Type B pancreatic cell (in vitro differentiated cells): ENCODE results near the gene SERINC1. TPM values are rescaled to one million over a fixed set of nuclear protein-coding genes. Genes with fewer than 3 reads are reported as not detected.

Source experiments
- DNase-seq: peaks from one replicate; pipeline ENCODE4 v3.0.0; 2021; ENCODE audit warnings: mixed read lengths; ENCODE audit not compliant: unreplicated experiment; ENCODE audit errors: extremely low spot score
- H3K27ac Mint-ChIP-seq: 2 replicates; pipeline ENCODE4 v1.8.0; 2021; ENCODE audit warnings: mild to moderate bottlenecking, mixed read lengths
- H3K27me3 Mint-ChIP-seq: 2 replicates; pipeline ENCODE4 v1.8.0; 2021; ENCODE audit warnings: mixed read lengths
- H3K36me3 Mint-ChIP-seq: 2 replicates; pipeline ENCODE4 v1.8.0; 2021; ENCODE audit warnings: mixed read lengths
- H3K4me1 Mint-ChIP-seq: one replicate; pipeline ENCODE4 v1.8.0; 2021; ENCODE audit warnings: mixed read lengths; ENCODE audit not compliant: unreplicated experiment
- H3K4me3 Mint-ChIP-seq: 2 replicates; pipeline ENCODE4 v1.8.0; 2021; ENCODE audit warnings: mild to moderate bottlenecking, mixed read lengths
- H3K9me3 Mint-ChIP-seq: 2 replicates; pipeline ENCODE4 v1.8.0; 2021; ENCODE audit warnings: mixed read lengths
- total RNA-seq: library from RNA; stranded (reverse); gene quantifications from 2 replicates; pipeline ENCODE4 v1.2.1, GENCODE V29; 2021; ENCODE audit warnings: low replicate concordance
- TF ChIP-seq, protein P1 (sequence below): fragments of 200-600 bp; sonication (generic); conservative IDR thresholded peaks from 2 replicates; pipeline ENCODE4 v1.5.0; 2021; ENCODE audit warnings: antibody characterized with exemption, mild to moderate bottlenecking

SERINC1 gene
- total RNA-seq, 1 donor from 2014 or later: 101 TPM

DNA sequence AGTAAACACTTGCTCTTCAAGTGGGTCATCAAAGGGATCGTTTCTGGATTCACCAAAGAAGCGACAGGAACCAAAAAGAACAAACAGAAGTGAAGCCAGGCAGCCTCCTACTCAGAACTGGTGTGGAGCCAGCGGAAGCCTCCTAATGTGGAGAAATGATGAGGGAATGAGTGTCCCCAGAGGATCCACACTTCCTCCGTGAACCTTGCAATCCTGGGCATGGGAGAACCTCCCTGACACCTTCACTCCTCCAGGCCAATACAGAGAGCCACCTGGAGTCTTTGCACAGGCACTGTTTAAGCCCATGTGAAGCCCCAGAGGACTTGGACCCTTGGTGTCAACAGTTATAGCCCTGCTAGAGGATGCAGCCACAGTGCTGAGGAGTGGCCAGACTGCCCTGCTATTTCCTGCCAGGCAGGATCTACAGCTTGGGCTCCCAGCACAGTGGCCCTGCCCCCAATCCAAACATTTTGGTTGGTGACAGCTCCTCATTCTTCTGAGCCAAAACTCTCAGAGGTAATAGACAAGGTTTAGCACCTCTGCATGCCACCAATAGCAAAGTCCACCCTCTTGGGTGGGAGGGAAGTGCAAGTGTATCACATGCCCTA lies 23.2 kb upstream of the SERINC1 start:
- H3K4me3 Mint-ChIP-seq: no peak overlapping the region
- no peaks in the 10 kb centered on the region for H3K27me3 Mint-ChIP-seq
- H3K27ac Mint-ChIP-seq: no peak overlapping the region
- peaks cover 17% of the 10 kb centered on the region for H3K9me3 Mint-ChIP-seq
- DNase-seq: no peak
- H3K4me1 Mint-ChIP-seq: no peaks in the 10 kb centered on the region
- peaks cover 50% of the 10 kb centered on the region for H3K36me3 Mint-ChIP-seq
- TF ChIP-seq, protein P1, sequence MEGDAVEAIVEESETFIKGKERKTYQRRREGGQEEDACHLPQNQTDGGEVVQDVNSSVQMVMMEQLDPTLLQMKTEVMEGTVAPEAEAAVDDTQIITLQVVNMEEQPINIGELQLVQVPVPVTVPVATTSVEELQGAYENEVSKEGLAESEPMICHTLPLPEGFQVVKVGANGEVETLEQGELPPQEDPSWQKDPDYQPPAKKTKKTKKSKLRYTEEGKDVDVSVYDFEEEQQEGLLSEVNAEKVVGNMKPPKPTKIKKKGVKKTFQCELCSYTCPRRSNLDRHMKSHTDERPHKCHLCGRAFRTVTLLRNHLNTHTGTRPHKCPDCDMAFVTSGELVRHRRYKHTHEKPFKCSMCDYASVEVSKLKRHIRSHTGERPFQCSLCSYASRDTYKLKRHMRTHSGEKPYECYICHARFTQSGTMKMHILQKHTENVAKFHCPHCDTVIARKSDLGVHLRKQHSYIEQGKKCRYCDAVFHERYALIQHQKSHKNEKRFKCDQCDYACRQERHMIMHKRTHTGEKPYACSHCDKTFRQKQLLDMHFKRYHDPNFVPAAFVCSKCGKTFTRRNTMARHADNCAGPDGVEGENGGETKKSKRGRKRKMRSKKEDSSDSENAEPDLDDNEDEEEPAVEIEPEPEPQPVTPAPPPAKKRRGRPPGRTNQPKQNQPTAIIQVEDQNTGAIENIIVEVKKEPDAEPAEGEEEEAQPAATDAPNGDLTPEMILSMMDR: no peak

DNA sequence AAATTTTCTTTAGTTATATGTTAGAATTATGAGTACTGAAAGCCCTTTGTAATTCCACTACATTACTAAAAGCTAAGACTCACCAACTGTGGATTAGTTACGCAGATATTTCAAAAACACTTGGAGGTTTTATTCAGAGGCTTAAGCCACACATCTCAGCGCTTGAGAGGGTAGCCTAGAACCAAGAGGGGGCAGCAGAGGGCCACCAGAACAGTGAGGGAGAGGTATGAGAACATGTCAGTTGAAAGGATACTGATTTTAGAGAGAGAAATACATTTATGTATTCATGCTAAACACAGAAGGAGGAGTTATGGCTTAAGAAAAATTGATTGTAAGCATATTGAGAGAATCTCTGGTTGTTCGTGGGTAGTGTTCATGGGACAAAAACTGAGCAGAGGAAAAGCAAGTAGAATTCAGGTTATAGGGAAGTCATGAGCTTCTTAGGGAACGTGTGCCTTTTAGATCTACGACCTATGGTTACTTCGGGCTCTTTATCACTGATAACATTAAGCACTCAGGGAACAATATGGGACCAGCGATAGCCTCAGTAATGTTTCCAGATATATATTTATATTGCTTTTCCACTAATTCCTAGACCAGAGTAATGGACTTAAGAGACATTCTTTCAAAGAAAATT lies 20.4 kb upstream of the SERINC1 start:
- H3K4me3 Mint-ChIP-seq: no peak overlapping the region
- no peaks in the 10 kb centered on the region for H3K4me1 Mint-ChIP-seq
- TF ChIP-seq, protein P1: peak; percentile 75
- no peaks in the 10 kb centered on the region for H3K9me3 Mint-ChIP-seq
- no peaks in the 10 kb centered on the region for H3K27me3 Mint-ChIP-seq
- H3K36me3 Mint-ChIP-seq: peaks cover 59% of the 10 kb centered on the region
- no peak overlapping the region for H3K27ac Mint-ChIP-seq
- DNase-seq: no peak

DNA sequence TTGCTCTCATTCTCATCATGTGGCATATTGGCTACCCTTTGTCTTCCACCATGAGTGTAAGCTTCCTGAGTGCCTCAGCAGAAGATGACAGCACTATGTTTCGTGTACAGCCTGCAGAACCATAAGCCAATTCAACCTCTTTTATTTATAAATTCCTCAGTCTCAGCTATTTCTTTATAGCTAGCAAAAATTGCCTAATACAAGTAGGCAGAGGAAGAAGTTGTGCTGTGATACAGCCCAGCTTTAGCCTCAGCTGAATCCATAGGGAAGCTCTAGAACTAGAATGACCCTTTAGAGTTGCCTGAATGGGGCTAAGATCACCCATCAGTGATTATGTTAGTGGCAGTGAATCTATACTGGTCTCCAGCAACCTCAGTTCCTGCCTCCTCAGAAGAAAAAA lies 19.0 kb upstream of the SERINC1 start:
- peaks cover 52% of the 10 kb centered on the region for H3K36me3 Mint-ChIP-seq
- no peak for DNase-seq

DNA sequence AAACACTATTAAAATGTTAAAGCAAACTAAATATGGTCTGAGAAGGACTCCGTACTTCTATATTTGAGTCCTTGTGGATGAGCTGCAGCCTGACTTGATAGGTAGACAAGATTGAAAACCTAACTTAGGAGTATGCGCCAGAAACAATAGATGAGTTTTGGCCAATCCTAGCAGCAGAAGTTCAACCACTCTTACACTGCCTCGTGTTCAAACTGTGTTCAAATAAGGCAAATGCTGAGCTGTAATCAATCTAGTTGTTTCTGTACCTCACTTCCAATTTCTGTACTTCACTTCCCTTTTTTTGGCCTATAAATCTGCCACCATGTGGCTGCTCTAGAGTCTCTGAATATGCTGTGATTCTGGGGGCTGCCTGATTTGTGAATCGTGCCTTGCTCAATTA lies 13.2 kb upstream of the SERINC1 start:
- Mint-ChIP-seq H3K9me3 (no peaks in the 10 kb centered on the region), H3K27ac (peak overlapping the region; percentile 67), H3K4me3 (peak overlapping the region; percentile 80), H3K27me3 (no peaks in the 10 kb centered on the region), H3K4me1 (peaks cover 17% of the 10 kb centered on the region), H3K36me3 (peaks cover 18% of the 10 kb centered on the region)
- TF ChIP-seq, protein P1: no peak
- DNase-seq: no peak

More for the DNA sequence above, 19.0 kb upstream of the SERINC1 start:
- no peaks in the 10 kb centered on the region for H3K9me3 Mint-ChIP-seq
- H3K27ac Mint-ChIP-seq: no peak overlapping the region
- peaks cover 1% of the 10 kb centered on the region for H3K4me1 Mint-ChIP-seq
- no peaks in the 10 kb centered on the region for H3K27me3 Mint-ChIP-seq
- TF ChIP-seq, protein P1: no peak
- no peak overlapping the region for H3K4me3 Mint-ChIP-seq

DNA sequence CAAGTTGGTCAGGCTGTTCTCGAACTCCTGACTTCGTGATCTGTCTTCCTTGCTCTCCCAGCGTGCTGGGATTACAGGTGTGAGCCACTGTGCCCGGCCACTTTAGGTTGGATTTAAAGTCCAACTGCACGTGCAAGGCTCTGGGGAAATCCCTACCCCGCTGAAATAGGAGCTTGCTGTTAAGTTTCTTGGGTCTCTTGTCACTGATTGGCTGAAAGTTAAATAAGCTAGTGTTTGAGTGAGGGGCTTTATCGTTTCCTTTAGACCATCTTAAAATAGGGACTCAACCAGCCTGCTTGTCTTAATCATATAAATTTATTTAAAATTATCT lies 11.1 kb upstream of the SERINC1 start:
- peak overlapping the region; percentile 93 for H3K27ac Mint-ChIP-seq
- H3K36me3 Mint-ChIP-seq: peaks cover 4% of the 10 kb centered on the region
- H3K4me1 Mint-ChIP-seq: peaks cover 17% of the 10 kb centered on the region
- TF ChIP-seq, protein P1: no peak
- no peak for DNase-seq
- no peaks in the 10 kb centered on the region for H3K9me3 Mint-ChIP-seq
- H3K4me3 Mint-ChIP-seq: peak overlapping the region; percentile 95
- no peaks in the 10 kb centered on the region for H3K27me3 Mint-ChIP-seq
